GM12874 (cell line): ENCODE data around the gene CAT.
A peak's percentile ranks its signal among the peaks of the same experiment; 100 is the strongest.

Experiments used
- TF ChIP-seq, protein P1 (sequence below): IDR thresholded peaks from 2 replicates; pipeline ENCODE4 v1.5.1; 2011; ENCODE audit warnings: low read depth, mild to moderate bottlenecking, control low read depth, low read length, moderate library complexity; ENCODE audit not compliant: insufficient read depth

Gene CAT

DNA sequence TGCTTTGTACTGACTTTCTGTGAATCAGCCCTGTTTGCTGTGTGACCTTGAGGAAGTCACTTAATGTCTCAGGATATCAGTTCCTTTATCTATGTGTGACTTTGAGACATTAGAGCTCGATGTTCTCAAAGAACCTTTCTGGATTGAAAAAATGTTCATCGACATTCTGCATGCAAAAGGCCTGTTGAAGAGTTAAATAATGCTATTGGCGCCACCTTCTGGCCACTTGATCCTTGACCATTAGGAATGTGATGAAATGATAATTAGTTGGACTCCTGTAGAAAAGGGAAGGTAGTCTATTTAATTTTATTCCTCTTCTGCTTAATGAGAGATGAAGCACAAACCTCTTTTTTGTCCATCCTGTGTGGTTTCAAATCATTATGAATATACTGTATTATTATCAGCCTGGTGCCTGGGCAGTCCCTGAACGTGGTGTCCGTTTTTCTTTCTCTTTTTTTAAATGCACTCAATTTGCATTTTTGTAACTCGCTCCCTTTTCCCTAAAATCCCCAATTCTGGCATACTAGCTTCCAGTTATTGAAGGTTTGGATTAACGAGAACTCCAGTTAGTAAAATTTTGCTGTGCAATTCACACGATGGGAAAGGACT, 54.2 kb downstream of the CAT start:
- TF ChIP-seq, protein P1, sequence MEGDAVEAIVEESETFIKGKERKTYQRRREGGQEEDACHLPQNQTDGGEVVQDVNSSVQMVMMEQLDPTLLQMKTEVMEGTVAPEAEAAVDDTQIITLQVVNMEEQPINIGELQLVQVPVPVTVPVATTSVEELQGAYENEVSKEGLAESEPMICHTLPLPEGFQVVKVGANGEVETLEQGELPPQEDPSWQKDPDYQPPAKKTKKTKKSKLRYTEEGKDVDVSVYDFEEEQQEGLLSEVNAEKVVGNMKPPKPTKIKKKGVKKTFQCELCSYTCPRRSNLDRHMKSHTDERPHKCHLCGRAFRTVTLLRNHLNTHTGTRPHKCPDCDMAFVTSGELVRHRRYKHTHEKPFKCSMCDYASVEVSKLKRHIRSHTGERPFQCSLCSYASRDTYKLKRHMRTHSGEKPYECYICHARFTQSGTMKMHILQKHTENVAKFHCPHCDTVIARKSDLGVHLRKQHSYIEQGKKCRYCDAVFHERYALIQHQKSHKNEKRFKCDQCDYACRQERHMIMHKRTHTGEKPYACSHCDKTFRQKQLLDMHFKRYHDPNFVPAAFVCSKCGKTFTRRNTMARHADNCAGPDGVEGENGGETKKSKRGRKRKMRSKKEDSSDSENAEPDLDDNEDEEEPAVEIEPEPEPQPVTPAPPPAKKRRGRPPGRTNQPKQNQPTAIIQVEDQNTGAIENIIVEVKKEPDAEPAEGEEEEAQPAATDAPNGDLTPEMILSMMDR = peak; percentile 43

DNA sequence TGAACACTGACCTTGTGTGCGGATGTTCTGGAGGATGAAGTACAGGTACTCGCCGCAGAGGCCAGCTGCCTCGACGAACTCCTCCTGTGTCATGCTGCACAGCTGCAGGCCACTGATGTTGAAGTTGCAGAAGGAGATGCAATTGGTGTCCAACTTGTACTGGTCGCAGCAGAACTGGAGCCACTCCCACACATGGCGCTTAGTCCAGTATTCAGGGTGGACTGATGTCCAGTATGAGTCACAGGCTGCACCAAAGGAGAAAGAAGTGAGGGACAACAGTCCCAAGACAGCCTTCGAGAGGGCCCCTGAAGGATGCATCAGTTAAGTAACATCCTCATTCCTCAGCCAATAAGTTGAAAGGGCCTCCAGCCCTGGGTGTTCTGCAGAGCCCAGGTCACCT, 54.7 kb downstream of the CAT start:
- TF ChIP-seq, protein P1 = no peak

DNA sequence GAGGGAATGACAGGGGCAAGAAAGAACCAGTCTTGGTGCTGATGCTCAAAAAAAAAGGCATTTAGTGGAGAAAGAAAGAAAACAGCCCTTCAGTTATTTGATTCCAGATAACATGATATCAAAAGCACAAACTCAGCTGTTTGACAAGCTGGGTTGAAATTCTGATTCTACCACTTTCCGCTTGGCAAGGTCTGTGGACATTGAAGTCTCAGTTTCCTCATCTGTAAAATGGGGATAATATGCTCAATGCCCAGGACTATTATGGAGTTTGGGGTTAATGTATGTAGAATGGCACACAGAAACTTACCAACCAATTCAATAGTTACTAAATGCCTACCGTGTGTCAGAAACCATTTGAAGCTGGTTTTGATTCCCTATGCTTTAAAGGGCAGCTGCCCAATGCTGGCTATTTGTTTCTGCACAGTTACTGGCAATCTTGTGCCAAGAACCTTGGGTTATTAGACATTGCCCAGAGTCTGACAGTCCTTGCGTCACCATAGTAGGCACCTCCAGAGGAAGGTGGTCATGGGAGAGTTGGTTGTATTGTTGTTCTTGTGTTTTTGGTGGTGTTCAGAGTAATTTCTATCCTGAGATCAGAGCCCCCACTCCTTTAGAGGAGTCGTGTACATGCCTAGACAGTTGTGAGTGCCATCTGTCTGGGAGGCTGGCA, 55.3 kb downstream of the CAT start:
- TF ChIP-seq, protein P1 = no peak

DNA sequence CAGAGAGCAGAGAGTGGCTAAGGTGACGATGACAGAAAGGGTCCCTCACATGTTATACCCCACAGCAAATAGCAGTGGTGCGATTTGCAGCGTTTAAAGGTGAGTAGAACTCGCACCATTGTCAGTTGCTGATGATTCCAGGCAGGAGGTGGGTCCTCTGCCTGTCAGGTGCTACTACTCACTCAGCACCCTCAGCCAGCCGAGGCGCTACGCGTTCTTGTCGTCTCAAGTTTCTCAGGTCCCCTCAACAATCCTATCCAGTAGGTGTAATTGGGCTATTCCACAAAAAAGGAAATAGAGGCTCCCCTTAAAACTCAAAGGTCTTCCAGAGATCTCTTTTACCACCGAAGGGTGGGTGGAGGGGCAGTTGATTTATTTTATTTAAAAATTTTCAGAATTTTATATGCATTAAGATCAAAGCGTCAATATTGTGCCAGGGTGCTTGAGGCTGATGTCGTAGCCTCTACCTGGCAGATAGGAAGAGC, 56.5 kb downstream of the CAT start:
- TF ChIP-seq, protein P1 = no peak

DNA sequence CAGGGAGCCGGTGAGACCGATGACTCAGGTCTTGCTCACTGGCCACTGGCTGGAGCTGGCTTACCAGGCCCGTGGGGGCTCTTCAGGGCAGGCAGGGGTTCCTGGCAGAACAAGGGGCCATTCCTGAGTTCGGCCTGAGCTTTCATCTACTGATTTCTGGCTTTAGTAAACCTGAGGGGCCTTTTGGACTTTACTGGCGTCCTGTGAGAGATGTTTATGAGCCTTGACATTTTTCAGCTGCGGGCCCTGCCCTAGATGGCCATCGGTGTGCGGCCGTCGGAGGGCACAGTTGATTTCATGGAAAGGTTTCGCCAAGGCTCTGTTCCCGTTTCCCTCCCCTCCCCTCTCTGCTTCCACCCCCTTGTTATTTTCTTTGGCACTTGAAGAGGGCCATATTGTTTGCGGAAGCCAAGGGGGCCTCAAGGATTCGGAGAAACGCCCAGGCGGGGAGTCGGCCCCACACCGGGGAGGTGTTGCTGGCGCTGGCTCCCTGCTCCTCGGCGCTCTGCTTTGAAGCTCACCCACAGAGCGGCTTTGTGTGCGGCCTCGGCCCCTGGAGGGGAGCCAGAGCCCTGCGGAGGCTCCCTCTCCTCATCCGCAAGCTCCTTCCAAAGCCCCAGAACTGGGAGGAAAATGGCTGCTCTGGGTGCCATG, 57.1 kb downstream of the CAT start:
- TF ChIP-seq, protein P1 = no peak

DNA sequence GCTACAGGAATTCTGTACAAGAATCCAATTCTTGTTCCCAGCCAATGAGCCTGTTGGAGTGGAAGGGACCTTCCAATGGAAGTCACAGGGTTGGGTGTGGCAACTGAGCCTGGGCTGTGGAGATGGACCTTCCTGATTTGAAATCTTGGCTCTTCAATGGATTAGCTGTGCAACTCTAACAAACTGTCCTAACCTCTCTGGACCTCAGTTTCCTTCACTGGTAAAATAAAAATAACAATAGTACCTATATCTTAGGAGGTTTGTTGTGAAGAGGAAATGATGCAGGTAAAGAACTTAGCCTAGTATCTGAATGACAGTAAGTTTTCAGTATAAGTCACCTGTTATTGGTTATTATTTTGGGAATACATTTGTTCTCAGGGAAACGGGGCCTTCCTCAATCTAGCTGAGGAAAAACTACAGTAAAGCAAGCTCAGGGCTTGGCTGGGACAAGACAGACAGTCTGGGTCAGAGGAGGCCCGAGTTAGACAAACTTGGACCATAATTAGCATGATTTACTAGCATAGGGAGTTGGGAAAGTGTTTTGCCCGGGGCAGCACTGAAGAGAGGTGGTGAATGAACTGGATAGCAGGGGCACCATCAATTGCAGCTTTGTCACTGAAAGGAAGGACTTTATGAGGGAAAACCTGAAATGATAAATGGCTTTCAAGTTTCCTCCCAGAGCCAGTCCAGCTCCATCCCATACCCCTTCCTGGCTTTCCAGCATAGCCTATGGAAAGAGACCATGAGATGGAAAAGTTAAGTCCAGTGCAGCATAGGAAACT, 61.2 kb downstream of the CAT start:
- TF ChIP-seq, protein P1 = no peak

DNA sequence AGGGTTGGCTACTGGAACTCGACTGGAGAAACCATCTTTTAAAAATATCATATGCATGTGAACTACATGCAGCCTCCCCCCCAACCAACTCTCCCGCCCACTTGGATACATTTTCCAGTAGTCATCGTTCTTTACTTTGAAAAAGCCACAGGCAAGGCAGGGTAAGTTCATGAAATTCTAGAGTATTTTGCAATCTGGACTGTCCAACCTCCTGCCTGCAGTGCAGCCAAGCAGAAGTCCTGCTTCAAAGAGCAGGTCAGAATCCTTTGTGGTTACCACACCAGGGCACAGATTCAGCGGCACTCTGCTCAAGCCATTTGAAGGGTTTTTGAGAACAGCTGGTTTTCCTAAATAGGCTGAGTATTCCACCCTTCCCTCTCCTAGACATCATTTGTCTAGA, 62.8 kb downstream of the CAT start:
- TF ChIP-seq, protein P1 = no peak
